ENCODE measurements around the gene APLF. TPM values are rescaled to one million over a fixed set of nuclear protein-coding genes. Genes with fewer than 3 reads are reported as not detected.
"Not testable (repeated sequence)": the region's sequence is repeated elsewhere in the genome, so short reads cannot be mapped to it uniquely, and the experiment has no call there.

The APLF gene
- total RNA-seq, 1 donor from 2014 or later, result 10.0 TPM

DNA sequence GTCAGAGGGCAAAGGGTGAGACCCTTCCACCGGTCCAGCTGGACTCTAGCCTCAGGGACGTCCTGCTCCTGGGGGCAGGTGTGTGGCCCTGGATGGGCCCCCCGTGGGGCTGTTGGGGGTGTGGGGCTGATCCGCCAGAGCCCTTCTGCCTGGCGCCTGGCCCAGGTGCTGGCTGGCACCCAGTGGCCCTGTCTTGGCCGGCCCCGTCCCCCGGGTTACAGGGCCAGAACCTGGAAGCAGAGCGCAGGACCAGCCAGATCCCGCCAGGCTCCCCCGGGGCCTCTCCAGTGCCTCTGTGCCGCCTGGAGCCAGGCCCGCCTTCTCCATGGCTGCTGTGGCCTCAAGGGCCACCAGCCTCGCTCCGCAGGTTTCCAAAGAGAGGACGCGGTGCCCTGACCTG, 62.3 kb downstream of the APLF start:
- not testable (repeated sequence) for DNase-seq

DNA sequence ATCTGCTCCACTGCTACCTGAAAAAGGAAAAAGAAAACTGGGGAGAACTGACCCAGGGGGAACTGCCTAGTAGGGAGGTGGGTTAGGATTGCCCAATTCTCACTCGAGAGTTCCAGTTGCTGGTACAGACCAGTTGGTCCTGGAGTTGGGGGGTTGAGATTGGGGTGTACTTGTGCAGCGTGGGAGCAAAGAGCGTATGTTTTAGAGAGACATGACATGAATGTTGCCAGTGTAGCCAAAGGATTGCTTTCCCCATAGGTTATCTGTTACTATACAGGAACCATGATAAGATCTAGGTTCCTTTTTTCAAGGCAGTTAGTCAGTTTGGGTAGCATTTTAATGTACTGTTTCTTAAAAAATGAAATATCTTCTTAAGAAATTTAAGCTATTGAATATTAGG, 68.6 kb downstream of the APLF start:
- no peak for DNase-seq

DNA sequence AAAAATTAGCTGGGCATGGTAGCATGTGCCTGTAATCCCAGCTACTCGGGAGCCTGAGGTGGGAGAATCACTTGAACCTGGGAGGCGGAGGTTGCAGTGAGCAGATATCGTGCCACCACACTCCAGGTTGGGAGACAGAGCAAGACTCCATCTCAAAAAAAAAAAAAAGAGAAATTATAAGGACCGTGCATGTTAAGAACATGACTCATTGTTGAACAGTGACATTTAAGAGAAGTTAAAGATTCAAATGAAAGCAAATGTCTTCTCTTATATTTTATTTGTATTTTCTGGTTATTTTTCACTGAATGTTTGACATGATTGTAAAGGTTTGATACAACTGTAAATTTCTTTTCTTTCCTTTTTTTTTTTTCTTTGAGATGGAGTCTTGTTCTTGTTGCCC, 69.6 kb downstream of the APLF start:
- no peak for DNase-seq

DNA sequence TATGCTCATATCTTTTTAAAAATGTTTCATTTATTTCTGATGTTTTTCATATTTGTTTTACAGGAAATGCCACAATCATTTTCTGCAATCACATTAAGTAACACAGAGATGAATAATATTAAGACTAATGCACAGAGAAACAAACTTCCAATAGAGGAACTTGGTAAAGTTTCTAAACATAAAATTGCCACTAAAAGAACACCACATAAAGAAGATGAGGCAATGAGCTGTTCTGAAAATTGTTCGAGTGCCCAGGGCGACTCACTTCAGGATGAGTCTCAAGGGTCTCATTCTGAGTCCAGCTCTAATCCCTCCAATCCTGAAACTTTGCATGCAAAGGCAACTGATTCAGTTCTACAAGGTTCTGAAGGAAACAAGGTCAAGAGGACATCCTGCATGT, 70.4 kb downstream of the APLF start:
- no peak for DNase-seq

GRCh38 chr2:68544811-68545210, 77.4 kb downstream of the APLF start:
- no peak for DNase-seq

GRCh38 chr2:68548396-68548795, 81.0 kb downstream of the APLF start:
- no peak for DNase-seq

GRCh38 chr2:68553098-68553497, 85.7 kb downstream of the APLF start:
- no peak for DNase-seq

GRCh38 chr2:68555425-68556206, 88.2 kb downstream of the APLF start:
- not testable (repeated sequence) for DNase-seq

DNA sequence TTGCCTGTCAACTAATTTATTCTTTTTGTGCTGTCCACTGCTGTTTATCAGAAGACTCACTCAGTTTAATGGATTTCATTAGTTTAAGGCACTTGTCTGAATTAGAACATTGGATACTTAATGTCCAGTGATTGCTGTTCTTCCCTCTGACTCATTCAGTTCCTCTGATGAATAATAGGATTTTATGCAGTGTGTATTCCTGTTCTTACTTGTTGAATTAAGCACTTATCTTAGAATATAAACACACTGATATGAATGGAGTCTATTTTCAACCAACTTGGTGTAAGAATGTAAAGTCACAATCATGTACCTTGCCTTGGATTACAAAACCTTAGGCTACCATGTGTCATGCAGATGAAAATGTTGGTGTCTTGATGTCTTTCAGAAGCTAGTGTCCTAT, 89.0 kb downstream of the APLF start:
- DNase-seq, result no peak

GRCh38 chr2:68558576-68558975, 91.2 kb downstream of the APLF start:
- DNase-seq, result no peak

- DNase-seq, result no peak
Observed at GRCh38 chr2:68559692-68560091, 92.3 kb downstream of the APLF start.

DNA sequence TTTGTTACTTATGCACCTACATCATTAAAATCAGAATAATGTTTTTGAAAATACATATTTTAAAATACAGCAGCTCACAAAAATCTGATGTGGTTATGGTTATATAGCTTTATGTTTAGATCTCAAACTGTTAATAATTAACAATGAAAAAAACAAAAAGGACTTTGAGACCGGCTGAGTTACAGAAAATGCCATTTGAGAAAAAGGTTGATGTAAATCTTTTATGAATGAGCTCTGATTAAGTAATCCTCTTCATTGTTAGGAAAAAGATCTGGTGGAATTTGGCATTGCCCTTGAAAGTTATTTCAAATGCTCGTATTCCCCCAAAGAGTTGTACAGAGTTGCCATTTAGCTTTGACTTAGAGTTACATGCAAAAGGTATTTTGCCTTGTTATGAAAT, 93.2 kb downstream of the APLF start:
- DNase-seq, result no peak

DNA sequence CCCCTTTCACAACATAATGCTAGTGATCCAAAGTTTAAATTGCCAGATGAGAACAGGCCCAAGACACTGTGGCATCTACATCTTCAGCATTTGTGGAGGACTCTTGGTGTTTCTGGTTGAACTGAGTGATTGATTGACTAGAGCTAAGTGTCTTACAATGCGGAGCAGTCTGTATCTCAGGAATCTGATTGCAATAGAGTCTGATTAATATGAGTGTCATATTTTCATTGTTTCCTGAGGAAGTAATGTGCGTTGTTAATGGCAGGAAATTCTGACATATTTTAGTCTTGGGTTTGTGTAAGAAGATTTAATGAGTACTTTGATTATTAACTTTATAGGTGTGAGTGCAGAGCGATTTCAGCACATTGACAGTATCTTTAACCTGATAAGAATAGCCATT, 94.0 kb downstream of the APLF start:
- no peak for DNase-seq

DNA sequence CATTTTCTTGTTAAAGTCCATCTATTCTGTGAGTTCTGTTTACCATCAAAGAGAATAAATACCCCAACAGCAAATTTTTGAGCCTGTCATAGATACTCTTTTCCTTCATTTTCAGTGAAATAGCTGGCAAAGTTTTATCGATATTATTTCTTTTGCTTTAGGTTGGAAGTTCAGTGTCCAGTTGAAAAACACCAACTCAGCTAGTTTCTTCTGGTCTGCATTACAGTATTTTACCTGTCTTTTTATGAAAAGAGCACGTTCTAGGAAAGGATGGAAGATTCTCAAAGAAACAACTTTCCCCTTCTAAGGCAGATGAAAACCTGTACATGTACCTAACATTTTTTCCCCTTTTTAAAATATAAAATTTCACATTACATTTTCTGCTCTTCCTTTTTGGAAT, 95.5 kb downstream of the APLF start:
- DNase-seq, result no peak

- no peak for DNase-seq
Observed at GRCh38 chr2:68564426-68564825, 97.0 kb downstream of the APLF start.

DNA sequence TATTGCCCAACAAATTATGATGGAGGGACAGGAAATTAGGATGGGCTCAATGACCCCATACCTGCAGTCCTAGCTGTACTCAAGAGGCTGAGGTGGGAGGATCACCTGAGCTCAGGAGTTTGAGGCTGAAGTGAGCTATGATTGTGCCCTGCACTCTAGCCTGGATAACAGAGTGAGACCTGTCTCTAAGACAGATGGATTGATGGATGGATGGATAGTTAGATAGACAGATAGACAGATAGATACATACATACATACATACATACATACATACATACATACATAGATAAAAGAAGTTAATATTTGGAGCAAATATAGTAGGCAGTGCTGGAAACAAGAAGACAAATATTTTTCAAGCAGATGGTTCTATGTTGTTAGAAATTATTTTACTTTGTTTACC, 97.9 kb downstream of the APLF start:
- DNase-seq, result no peak

- DNase-seq, result no peak
Observed at GRCh38 chr2:68565858-68566257, 98.5 kb downstream of the APLF start.

DNA sequence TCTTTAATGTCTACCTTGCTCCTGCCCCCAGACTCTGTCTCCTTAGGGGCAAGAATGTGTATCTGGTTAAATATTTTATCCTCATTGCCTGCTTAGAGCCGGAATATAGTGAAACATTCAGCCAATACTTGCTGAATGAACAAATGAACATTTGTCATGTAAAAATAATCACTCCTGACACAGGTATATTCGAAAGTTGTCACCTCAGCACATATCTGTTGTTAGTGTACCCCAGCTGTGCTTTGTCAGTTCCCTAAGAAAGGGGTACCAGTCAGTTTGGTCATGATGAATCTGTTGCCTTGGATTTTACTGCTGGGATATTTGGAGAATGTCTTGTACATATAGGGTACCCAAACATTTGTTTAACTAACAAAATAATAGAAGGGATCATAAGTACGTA, 99.0 kb downstream of the APLF start:
- DNase-seq, result no peak

DNA sequence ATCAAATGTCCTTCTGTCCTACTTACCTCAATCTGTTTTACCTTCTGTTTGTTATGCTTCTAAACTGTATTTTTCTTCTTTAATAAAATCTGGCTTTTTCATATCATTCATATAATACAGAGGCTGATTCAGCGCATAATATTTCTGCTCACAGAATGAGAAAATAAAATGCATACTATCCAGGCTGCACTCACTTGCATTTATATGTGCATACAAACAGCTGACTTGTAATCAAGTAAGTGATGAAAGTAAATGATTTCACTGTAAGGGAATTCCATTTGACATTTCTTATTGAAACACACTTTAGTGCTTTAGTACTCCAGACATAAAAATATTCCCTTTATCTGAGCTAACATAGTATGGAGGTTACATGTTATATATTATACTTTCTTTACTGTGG, 100.7 kb downstream of the APLF start:
- DNase-seq, result no peak

- no peak for DNase-seq
Observed at GRCh38 chr2:68569604-68570003, 102.2 kb downstream of the APLF start.

- DNase-seq, result not testable (repeated sequence)
Observed at GRCh38 chr2:68570434-68570833, 103.0 kb downstream of the APLF start.

- no peak for DNase-seq
Observed at GRCh38 chr2:68574202-68574791, 106.9 kb downstream of the APLF start.

- DNase-seq, result no peak
Observed at GRCh38 chr2:68577183-68577582, 109.8 kb downstream of the APLF start.

DNA sequence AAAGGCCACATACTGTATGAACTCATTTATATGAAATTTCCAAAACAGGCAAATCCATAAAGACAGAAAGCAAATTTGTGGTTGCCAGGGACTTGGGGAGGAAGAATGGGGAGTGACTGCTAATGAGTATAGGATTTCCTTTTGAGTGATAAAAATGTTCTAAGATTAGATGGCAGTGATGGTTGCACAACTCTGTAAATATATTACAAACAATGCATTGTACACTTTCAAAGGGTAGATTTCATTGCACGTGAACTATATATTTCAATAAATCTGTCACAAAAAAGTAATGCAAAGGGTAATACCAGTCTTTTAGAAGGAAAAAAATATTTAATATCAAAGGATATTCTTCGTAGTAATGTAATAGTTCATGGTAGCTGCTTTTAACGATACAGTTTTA, 112.3 kb downstream of the APLF start:
- DNase-seq, result no peak

All from skin of body (tissue), 2 donors.